H1 (cell line): ENCODE measurements around the gene ABCG5. TPM values are rescaled to one million over a fixed set of nuclear protein-coding genes. Genes with fewer than 3 reads are reported as not detected.

Experiments used
- CTCF ChIA-PET: fragments of 300-600 bp; sonication (Branson Sonifier 250); formaldehyde crosslinking; loops from one replicate; lab custom pipeline; 2021; ENCODE audit not compliant: partially characterized antibody; lab: Charles Lee
- POLR2A ChIA-PET: fragments of 300-600 bp; sonication (Branson Sonifier 250); formaldehyde crosslinking; loops from one replicate; lab custom pipeline; 2021; ENCODE audit warnings: inconsistent platforms; ENCODE audit not compliant: partially characterized antibody; lab: Charles Lee
- DNase-seq, 2 experiments: peaks; one replicate each; pipeline versions ENCODE4 v3.0.0 to v3.0.0-alpha.2; 2010 to 2022; ENCODE audit warnings: low spot score in 2 of 2, low read depth in 1 of 2, mixed read lengths in 1 of 2
- FAIRE-seq: peaks from 2 replicates; lab custom pipeline; 2011; peaks lifted over from hg19 to GRCh38; lab: Jason Lieb, UNC
- H2AFZ ChIP-seq: 2 replicates; pipeline ENCODE4 v1.8.1; 2012; ENCODE audit warnings: low read length, inconsistent platforms
- H2AK5ac ChIP-seq: 2 replicates; pipeline ENCODE4 v1.6.1; 2013; ENCODE audit warnings: low read depth, low read length
- H2BK120ac ChIP-seq: replicated peaks from 2 replicates; pipeline ENCODE3; 2013; ENCODE audit warnings: low read depth, low read length, inconsistent platforms
- H2BK12ac ChIP-seq: 2 replicates; pipeline ENCODE4 v1.6.1; 2013; ENCODE audit warnings: low read depth, low read length
- H2BK15ac ChIP-seq: 2 replicates; pipeline ENCODE4 v1.6.1; 2013; ENCODE audit warnings: low read length
- H2BK20ac ChIP-seq: 2 replicates; pipeline ENCODE4 v1.6.1; 2013; ENCODE audit warnings: low read length
- H2BK5ac ChIP-seq: 2 replicates; pipeline ENCODE4 v1.6.1; 2013; ENCODE audit warnings: low read depth, low read length
- H3K14ac ChIP-seq: 2 replicates; pipeline ENCODE4 v1.6.1; 2013; ENCODE audit warnings: inconsistent platforms; ENCODE audit not compliant: insufficient read length
- H3K18ac ChIP-seq: 2 replicates; pipeline ENCODE4 v1.6.1; 2013; ENCODE audit warnings: low read length; ENCODE audit errors: extremely low read depth
- H3K23ac ChIP-seq: 2 replicates; pipeline ENCODE4 v1.6.1; 2013; ENCODE audit warnings: inconsistent platforms; ENCODE audit not compliant: insufficient read length
- H3K23me2 ChIP-seq: 2 replicates; pipeline ENCODE4 v1.6.1; 2013; ENCODE audit warnings: low read depth, low read length
- H3K27ac ChIP-seq: 2 replicates; pipeline ENCODE4 v1.6.1; 2011; ENCODE audit warnings: low read depth, low read length, inconsistent platforms
- H3K27me3 ChIP-seq, 4 experiments: replicated peaks in 1 of 4; 1 replicate in 1 of 4; 2 replicates in 3 of 4; pipeline versions ENCODE4 v1.6.1 to v1.8.1; 2011 to 2013; ENCODE audit warnings: low read length in 3 of 4, mild to moderate bottlenecking in 3 of 4, inconsistent platforms in 2 of 4, mixed read lengths in 2 of 4, moderate library complexity in 1 of 4; ENCODE audit not compliant: control insufficient read depth in 3 of 4, insufficient read depth in 3 of 4; ENCODE audit errors: extremely low read depth in 1 of 4
- H3K36me3 ChIP-seq, 4 experiments: 2 replicates each; pipeline versions ENCODE4 v1.6.1 to v1.8.1; 2011 to 2013; ENCODE audit warnings: mild to moderate bottlenecking in 4 of 4, low read length in 3 of 4, moderate library complexity in 2 of 4, control low read depth in 1 of 4, inconsistent platforms in 1 of 4; ENCODE audit not compliant: insufficient read depth in 4 of 4, control insufficient read depth in 2 of 4
- H3K4ac ChIP-seq: replicated peaks from 2 replicates; pipeline ENCODE3; 2013; ENCODE audit warnings: low read length, low read depth, mixed read lengths, inconsistent platforms; ENCODE audit not compliant: insufficient read length
- H3K4me1 ChIP-seq, 4 experiments: replicated peaks in 1 of 4; 1 replicate in 1 of 4; 2 replicates in 3 of 4; pipeline versions ENCODE4 v1.6.1 to v1.8.1; 2011 to 2013; ENCODE audit warnings: low read length in 3 of 4, inconsistent platforms in 2 of 4, mixed read lengths in 1 of 4; ENCODE audit not compliant: insufficient read depth in 4 of 4, control insufficient read depth in 3 of 4
- H3K4me2 ChIP-seq, 2 experiments: 2 replicates each; pipeline versions ENCODE4 v1.6.1 to v1.8.1; 2011 to 2013; ENCODE audit warnings: low read depth in 2 of 2, low read length in 2 of 2, control low read depth in 1 of 2, inconsistent platforms in 1 of 2, mild to moderate bottlenecking in 1 of 2; ENCODE audit not compliant: insufficient read depth in 1 of 2
- H3K4me3 ChIP-seq, 4 experiments: fragments of 200-600, 300-600 bp in 1 of 4; sonication (generic), shearing (Covaris generic), sonication (Bioruptor Twin) in 1 of 4; 2 replicates each; pipeline versions ENCODE4 v1.5.1 to v1.8.1; 2011 to 2016; ENCODE audit warnings: low read length in 4 of 4, low read depth in 3 of 4, control low read depth in 2 of 4, inconsistent platforms in 2 of 4, mild to moderate bottlenecking in 2 of 4, mixed read lengths in 1 of 4, moderate library complexity in 1 of 4; ENCODE audit not compliant: insufficient read depth in 2 of 4; ENCODE audit errors: extremely low read depth in 1 of 4
- H3K56ac ChIP-seq: replicated peaks from 2 replicates; pipeline ENCODE3; 2013; ENCODE audit warnings: low read depth, mild to moderate bottlenecking, mixed read lengths, low read length, inconsistent platforms; ENCODE audit not compliant: insufficient read length
- H3K79me1 ChIP-seq: 2 replicates; pipeline ENCODE4 v1.6.1; 2013; ENCODE audit warnings: low read depth, low read length, control low read depth
- H3K79me2 ChIP-seq, 2 experiments: 2 replicates each; pipeline versions ENCODE4 v1.6.1 to v1.8.1; 2012 to 2013; ENCODE audit warnings: low read length in 2 of 2, mild to moderate bottlenecking in 2 of 2, inconsistent platforms in 1 of 2; ENCODE audit not compliant: insufficient read depth in 2 of 2, control insufficient read depth in 1 of 2
- H3K9ac ChIP-seq, 4 experiments: replicated peaks in 1 of 4; 1 replicate in 1 of 4; 2 replicates in 3 of 4; pipeline versions ENCODE4 v1.6.1 to v1.8.1; 2011 to 2013; ENCODE audit warnings: low read depth in 3 of 4, low read length in 3 of 4, control low read depth in 2 of 4, mild to moderate bottlenecking in 2 of 4, moderate library complexity in 2 of 4, inconsistent platforms in 1 of 4; ENCODE audit errors: extremely low read depth in 1 of 4
- H3K9me3 ChIP-seq, 2 experiments: 2 replicates each; pipeline versions ENCODE4 v1.6.1 to v1.8.1; 2012 to 2013; ENCODE audit warnings: mild to moderate bottlenecking in 2 of 2, moderate library complexity in 2 of 2, control low read depth in 1 of 2, inconsistent platforms in 1 of 2, low read depth in 1 of 2, low read length in 1 of 2, mixed read lengths in 1 of 2; ENCODE audit not compliant: insufficient read depth in 2 of 2
- H4K20me1 ChIP-seq, 2 experiments: replicated peaks in 1 of 2; 2 replicates each; pipeline versions ENCODE3 to v1.8.1; 2011 to 2013; ENCODE audit warnings: inconsistent platforms in 2 of 2, low read length in 2 of 2, mild to moderate bottlenecking in 1 of 2; ENCODE audit not compliant: insufficient read depth in 2 of 2, control insufficient read depth in 1 of 2
- H4K5ac ChIP-seq: 2 replicates; pipeline ENCODE4 v1.6.1; 2013; ENCODE audit warnings: low read length, low read depth, mixed read lengths, inconsistent platforms; ENCODE audit not compliant: insufficient read length
- H4K8ac ChIP-seq: 2 replicates; pipeline ENCODE4 v1.8.0; 2013; ENCODE audit warnings: mild to moderate bottlenecking, moderate library complexity, low read length, inconsistent platforms; ENCODE audit not compliant: insufficient read depth; ENCODE audit errors: extremely low read depth
- H4K91ac ChIP-seq: replicated peaks from 2 replicates; pipeline ENCODE3; 2013; ENCODE audit warnings: low read length, mixed read lengths, inconsistent platforms; ENCODE audit not compliant: insufficient read length
- CREB1 ChIP-seq: IDR thresholded peaks from 2 replicates; pipeline ENCODE4 v1.6.1; 2012; ENCODE audit warnings: inconsistent platforms
- CTCF ChIP-seq, 3 experiments: IDR thresholded peaks; 1 replicate in 2 of 3; 2 replicates in 1 of 3; pipeline versions ENCODE4 v1.5.1 to v1.6.1; 2011; ENCODE audit warnings: low read length in 3 of 3, mild to moderate bottlenecking in 3 of 3, inconsistent platforms in 2 of 3, low read depth in 1 of 3, moderate library complexity in 1 of 3; ENCODE audit not compliant: insufficient read depth in 1 of 3; ENCODE audit errors: control extremely low read depth in 1 of 3
- E2F6 ChIP-seq: IDR thresholded peaks from 2 replicates; pipeline ENCODE4 v1.6.1; 2012; ENCODE audit warnings: inconsistent platforms
- EGR1 ChIP-seq: IDR thresholded peaks from 2 replicates; pipeline ENCODE4 v1.6.1; 2011; ENCODE audit warnings: low read depth, low read length, borderline replicate concordance
- HDAC2 ChIP-seq, 2 experiments: fragments of 300-600 bp in 1 of 2; sonication (generic) in 1 of 2; IDR thresholded peaks; 2 replicates each; pipeline ENCODE4 v1.6.1; 2011 to 2012; ENCODE audit warnings: low read depth in 2 of 2, low read length in 2 of 2, mild to moderate bottlenecking in 2 of 2, moderate library complexity in 2 of 2, borderline replicate concordance in 1 of 2, inconsistent platforms in 1 of 2
- POLR2A ChIP-seq, 2 experiments: IDR thresholded peaks; 1 replicate in 1 of 2; 2 replicates in 1 of 2; pipeline ENCODE4 v1.6.1; 2011; ENCODE audit warnings: low read depth in 2 of 2, low read length in 2 of 2, mild to moderate bottlenecking in 2 of 2; ENCODE audit errors: control extremely low read depth in 1 of 2
- RFX5 ChIP-seq: IDR thresholded peaks from 2 replicates; pipeline ENCODE4 v1.6.1; 2011; ENCODE audit warnings: low read depth, low read length, improper control_type of control experiment, borderline replicate concordance
- ZNF274 ChIP-seq: IDR thresholded peaks from 2 replicates; pipeline ENCODE4 v1.7.0; 2012; ENCODE audit warnings: low read length, borderline replicate concordance; ENCODE audit errors: extremely low read depth
- WGBS, 2 experiments: shearing (Covaris generic) in 1 of 2; methylation state at CpG; one replicate each; pipeline versions ENCODE4 v1.1.6 to v1.1.7; 2013 to 2015; ENCODE audit warnings: low lambda C conversion rate in 2 of 2, mixed read lengths in 2 of 2, inconsistent platforms in 1 of 2, low coverage in 1 of 2, missing lambda C conversion rate in 1 of 2; ENCODE audit not compliant: insufficient replicate concordance in 2 of 2, insufficient coverage in 1 of 2, insufficient read length in 1 of 2; ENCODE audit errors: extremely low coverage in 1 of 2, missing lambda C conversion rate in 1 of 2; 5-methylcytosine and 5-hydroxymethylcytosine counted together
- polyA plus RNA-seq, 7 experiments: library from polyadenylated mRNA; depleted of rRNA in 3 of 7; stranded (reverse) in 5 of 7; unstranded in 2 of 7; fragments of >200 nt in 5 of 7; fragments of 200-250 nt in 2 of 7; gene quantifications; 1 replicate in 5 of 7; 2 replicates in 1 of 7; 4 replicates in 1 of 7; pipeline versions ENCODE4 v1.2.1 to v1.2.3, GENCODE V29; 2011 to 2013; ENCODE audit warnings: missing spikeins in 2 of 7, mixed read lengths in 2 of 7
- total RNA-seq: library from RNA; stranded (reverse); fragmentation: NEBNext Ultra II Directional; extraction: Animal tissue kit (Norgen Biotek cat#: 25700); gene quantifications from 2 replicates; pipeline ENCODE4 v1.2.1, GENCODE V29; 2021

ABCG5 gene
- total and polyA plus RNA-seq, 2 of the 8 experiments (the other 6 are each of a cell fraction or from before 2014, with no cell fraction given), result not detected

GRCh38 chr2:43773876-43774613 lies 64.6 kb downstream of the ABCG5 start, which contains the start of gene DYNC2LI1:
TSS of gene DYNC2LI1 (plus strand) at chr2:43774039. CDS start at chr2:43774139, 100 bp downstream.
- no peak within 1 kb of the TSS for H3K23ac ChIP-seq
- H3K18ac ChIP-seq, result no peak within 1 kb of the TSS
- H4K5ac ChIP-seq, result no peak within 1 kb of the TSS
- WGBS, 2 experiments, result 2% methylated on average over 31 of the region's 31 CpGs; no CpG with 5 or more reads in 1 of the 2 experiments
- H2AK5ac ChIP-seq, result no peak within 1 kb of the TSS
- H4K20me1 ChIP-seq, result no peaks in the 10 kb centered on the region
- FAIRE-seq, result peak; percentile 91
- no peaks in the 10 kb centered on the region for H3K79me1 ChIP-seq
- H3K56ac ChIP-seq, result no peak within 1 kb of the TSS
- H2BK15ac ChIP-seq, result no peak within 1 kb of the TSS
- H2BK12ac ChIP-seq, result no peak within 1 kb of the TSS
- H3K9me3 ChIP-seq, result no peaks in the 10 kb centered on the region
- H3K27ac ChIP-seq, result no peak within 1 kb of the TSS; the same call in 1 of the 2 replicates
- no peak within 1 kb of the TSS for H4K91ac ChIP-seq
- no peak within 1 kb of the TSS for H2BK120ac ChIP-seq
- H3K14ac ChIP-seq, result no peak within 1 kb of the TSS
- H2AFZ ChIP-seq, result peak within 1 kb of the TSS; percentile 66
- H3K27me3 ChIP-seq, result no peaks in the 10 kb centered on the region
- DNase-seq, result peak; percentile 53 to 92
- no peaks in the 10 kb centered on the region for H3K79me2 ChIP-seq
- no peaks in the 10 kb centered on the region; a peak in 1 of 8 replicates for H3K36me3 ChIP-seq
- H3K4me1 ChIP-seq, result peaks cover 0 to 3% (median 0%) of the 10 kb centered on the region in 4 experiments; a peak in 1 of 7 replicates
- peak within 1 kb of the TSS; percentile 78 to 80 for H3K4me2 ChIP-seq
- no peak within 1 kb of the TSS for H2BK20ac ChIP-seq
- CTCF ChIA-PET, result interaction anchor here (0.5 to 1.1 kb wide), 4 partner anchors 56 to 545 kb away, joined by 3 to 4 read pairs (median 4); no protein-coding TSS in a partner anchor
- no peaks in the 10 kb centered on the region for H3K23me2 ChIP-seq
- peak within 1 kb of the TSS; percentile 48 to 75 (median 68) for H3K4me3 ChIP-seq
- peak within 1 kb of the TSS; percentile 82; the same call in 1 of the 2 replicates for H4K8ac ChIP-seq
- POLR2A ChIA-PET, result interaction anchor here (1.0 kb wide), 1 partner anchor 17 kb away, joined by 3 read pairs; no protein-coding TSS in a partner anchor
- H3K9ac ChIP-seq, result peak within 1 kb of the TSS; percentile 31 to 54 (median 40)
- H2BK5ac ChIP-seq, result no peak within 1 kb of the TSS
- no peak within 1 kb of the TSS for H3K4ac ChIP-seq
- TF ChIP-seq POLR2A (IDR thresholded peaks at IDR 0.05; ENCODE audit: control extremely low read depth in 1 of 2, low read depth in 2 of 2, low read length in 2 of 2) (peak in 1 of 2 experiments; percentile 63; a peak in 1 of 3 replicates), ZNF274 (no peak), EGR1 (no peak), E2F6 (peak; percentile 46), CTCF (IDR thresholded peaks at IDR 0.05; ENCODE audit: control extremely low read depth in 1 of 3, insufficient read depth in 1 of 3, low read depth in 1 of 3, low read length in 3 of 3) (no peak), CREB1 (peak; percentile 96), RFX5 (no peak), HDAC2 (IDR thresholded peaks at IDR 0.05; ENCODE audit: borderline replicate concordance in 1 of 2, low read depth in 2 of 2, low read length in 2 of 2) (0 out of 4 replicates have a peak, but pooled peaks of 1 of the 2 experiments have one; percentile 16)
